H54 (cell line): ENCODE results near the gene DSG2.

Experiments used
- DNase-seq: peaks from one replicate; pipeline ENCODE4 v3.0.0; 2011; ENCODE audit warnings: low spot score, mixed read lengths; ENCODE audit not compliant: insufficient read length
- FAIRE-seq: peaks from 3 replicates; lab custom pipeline; 2011; peaks lifted over from hg19 to GRCh38; lab: Jason Lieb, UNC
- POLR2A ChIP-seq: IDR thresholded peaks from 2 replicates; pipeline ENCODE4 v1.6.1; 2011; ENCODE audit warnings: low read depth, mild to moderate bottlenecking, low read length

The DSG2 gene

DNA sequence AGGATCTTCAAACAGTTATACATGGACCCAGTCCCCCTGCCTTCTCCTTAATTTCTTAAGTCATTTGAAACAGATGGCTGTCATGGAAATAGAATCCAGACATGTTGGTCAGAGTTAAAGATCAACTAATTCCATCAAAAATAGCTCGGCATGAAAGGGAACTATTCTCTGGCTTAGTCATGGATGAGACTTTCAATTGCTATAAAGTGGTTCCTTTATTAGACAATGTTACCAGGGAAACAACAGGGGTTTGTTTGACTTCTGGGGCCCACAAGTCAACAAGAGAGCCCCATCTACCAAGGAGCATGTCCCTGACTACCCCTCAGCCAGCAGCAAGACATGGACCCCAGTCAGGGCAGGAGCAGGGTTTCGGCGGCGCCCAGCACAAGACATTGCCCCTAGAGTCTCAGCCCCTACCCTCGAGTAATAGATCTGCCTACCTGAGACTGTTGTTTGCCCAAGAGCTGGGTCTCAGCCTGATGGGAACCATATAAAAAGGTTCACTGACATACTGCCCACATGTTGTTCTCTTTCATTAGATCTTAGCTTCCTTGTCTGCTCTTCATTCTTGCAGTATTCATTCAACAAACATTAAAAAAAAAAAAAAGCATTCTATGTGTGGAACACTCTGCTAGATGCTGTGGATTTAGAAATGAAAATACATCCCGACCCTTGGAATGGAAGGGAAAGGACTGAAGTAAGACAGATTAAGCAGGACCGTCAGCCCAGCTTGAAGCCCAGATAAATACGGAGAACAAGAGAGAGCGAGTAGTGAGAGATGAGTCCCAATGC, 98.3 kb downstream of the DSG2 start:
- no peak for DNase-seq
- no peak for FAIRE-seq
- no peak for TF ChIP-seq POLR2A

DNA sequence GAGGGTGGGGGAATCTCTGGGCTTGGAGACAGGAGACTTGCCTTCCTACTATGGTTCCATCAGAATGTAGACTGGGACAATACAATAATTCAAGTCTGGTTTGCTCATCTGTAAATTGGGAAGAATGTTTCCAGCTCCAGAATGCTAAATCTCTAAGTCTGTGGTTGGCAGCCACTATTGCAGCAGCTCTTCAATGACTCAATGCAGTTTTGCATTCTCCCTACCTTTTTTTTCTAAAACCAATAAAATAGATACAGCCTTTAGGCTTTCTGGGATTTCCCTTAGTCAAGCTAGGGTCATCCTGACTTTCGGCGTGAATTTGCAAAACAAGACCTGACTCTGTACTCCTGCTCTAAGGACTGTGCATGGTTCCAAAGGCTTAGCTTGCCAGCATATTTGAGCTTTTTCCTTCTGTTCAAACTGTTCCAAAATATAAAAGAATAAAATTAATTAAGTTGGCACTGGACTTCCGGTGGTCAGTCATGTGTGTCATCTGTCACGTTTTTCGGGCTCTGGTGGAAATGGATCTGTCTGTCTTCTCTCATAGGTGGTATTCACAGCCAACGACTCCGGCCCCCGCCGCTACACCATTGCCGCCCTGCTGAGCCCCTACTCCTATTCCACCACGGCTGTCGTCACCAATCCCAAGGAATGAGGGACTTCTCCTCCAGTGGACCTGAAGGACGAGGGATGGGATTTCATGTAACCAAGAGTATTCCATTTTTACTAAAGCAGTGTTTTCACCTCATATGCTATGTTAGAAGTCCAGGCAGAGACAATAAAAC, 100.2 kb downstream of the DSG2 start:
- DNase-seq (no peak), FAIRE-seq (no peak)
- TF ChIP-seq POLR2A, result no peak
